A549 (cell line): ENCODE measurements around the gene FBXO38. TPM values are rescaled to one million over a fixed set of nuclear protein-coding genes. Genes with fewer than 3 reads are reported as not detected.

ENCODE experiments used
- ATAC-seq, 2 experiments: fragments of 200-7000 bp in 1 of 2; fragments of >200 bp in 1 of 2; cut with Nextera tagmentation in 1 of 2; cut with Tn5 transposase in 1 of 2; 3 replicates each; pipeline versions ENCODE4 v1.8.0 to v1.9.1; 2018 to 2020; ENCODE audit warnings: mild to moderate bottlenecking in 1 of 2, moderate library complexity in 1 of 2
- CTCF ChIA-PET: fragments of 300-600 bp; sonication (Branson Sonifier 250); formaldehyde crosslinking; extraction: SDS; loops from one replicate; lab custom pipeline; 2021; ENCODE audit warnings: antibody characterized with exemption, inconsistent platforms; lab: Yijun Ruan, JAX
- POLR2A ChIA-PET: fragments of 350-600 bp; formaldehyde crosslinking; extraction: SDS; loops from one replicate; lab custom pipeline; 2021; ENCODE audit warnings: antibody characterized with exemption, inconsistent platforms; lab: Yijun Ruan, JAX
- DNase-seq, 2 experiments: peaks; one replicate each; pipeline versions ENCODE4 v3.0.0 to v3.0.0-alpha.2; 2011 to 2016; ENCODE audit warnings: low read depth in 1 of 2, low spot score in 1 of 2
- FAIRE-seq: peaks from 2 replicates; lab custom pipeline; 2011; peaks lifted over from hg19 to GRCh38; lab: Jason Lieb, UNC
- H3K27ac ChIP-seq, 2 experiments: fragments of >200 bp; sonication (Bioruptor Twin); formaldehyde crosslinking; 3 replicates each; pipeline ENCODE4 v1.5.1; 2016 to 2017
- H3K4me1 ChIP-seq: fragments of >200 bp; sonication (Bioruptor Twin); formaldehyde crosslinking; 3 replicates; pipeline ENCODE4 v1.6.1; 2016
- H3K4me2 ChIP-seq: fragments of >200 bp; sonication (Bioruptor Twin); formaldehyde crosslinking; 3 replicates; pipeline ENCODE4 v1.6.1; 2016
- H3K4me3 ChIP-seq: fragments of >200 bp; sonication (Bioruptor Twin); formaldehyde crosslinking; 3 replicates; pipeline ENCODE4 v1.5.1; 2016
- H3K9me3 ChIP-seq: fragments of >200 bp; sonication (Bioruptor Twin); formaldehyde crosslinking; 3 replicates; pipeline ENCODE4 v1.6.1; 2016
- BCL3 ChIP-seq: fragments of >200 bp; sonication (Bioruptor Twin); formaldehyde crosslinking; IDR thresholded peaks from 3 replicates; pipeline ENCODE4 v1.6.1; 2016
- CEBPB ChIP-seq, 2 experiments: fragments of >200 bp in 1 of 2; sonication (Bioruptor Twin) in 1 of 2; formaldehyde crosslinking in 1 of 2; IDR thresholded peaks; 2 replicates each; pipeline ENCODE4 v1.6.1; 2012 to 2016
- CTCF ChIP-seq: fragments of >200 bp; sonication (Bioruptor Twin); formaldehyde crosslinking; IDR thresholded peaks from 3 replicates; pipeline ENCODE4 v1.5.1; 2016
- EHF ChIP-seq: fragments of 250-450 bp; sonication (Bioruptor Pico); IDR thresholded peaks from 2 replicates; pipeline ENCODE4 v1.5.0; 2020; ENCODE audit warnings: mild to moderate bottlenecking
- EP300 ChIP-seq, 2 experiments: fragments of >200 bp; sonication (Bioruptor Twin); formaldehyde crosslinking; IDR thresholded peaks; 2 replicates in 1 of 2; 3 replicates in 1 of 2; pipeline ENCODE4 v1.6.1; 2016 to 2017
- ESRRA ChIP-seq: fragments of 150-350 bp; IDR thresholded peaks from 2 replicates; pipeline ENCODE4 v1.6.1; 2014; ENCODE audit warnings: mild to moderate bottlenecking, low read length, borderline replicate concordance
- FOSB ChIP-seq: fragments of 250-450 bp; sonication (Bioruptor Pico); IDR thresholded peaks from 2 replicates; pipeline ENCODE4 v1.5.0; 2020; ENCODE audit warnings: mild to moderate bottlenecking, moderate library complexity
- FOXS1 ChIP-seq: fragments of 250-450 bp; sonication (Bioruptor Pico); IDR thresholded peaks from 2 replicates; pipeline ENCODE4 v1.5.0; 2020; ENCODE audit warnings: mild to moderate bottlenecking, moderate library complexity
- GATA3 ChIP-seq: IDR thresholded peaks from 2 replicates; pipeline ENCODE4 v1.6.1; 2012; ENCODE audit warnings: borderline replicate concordance
- HEYL ChIP-seq: fragments of 250-450 bp; sonication (Bioruptor Pico); IDR thresholded peaks from 2 replicates; pipeline ENCODE4 v1.8.0; 2021; ENCODE audit warnings: mild to moderate bottlenecking, moderate library complexity
- HOXA7 ChIP-seq: fragments of 250-450 bp; sonication (Bioruptor Pico); IDR thresholded peaks from 2 replicates; pipeline ENCODE4 v1.5.0; 2020; ENCODE audit warnings: mild to moderate bottlenecking, moderate library complexity
- MAFK ChIP-seq: fragments of 450-650 bp; IDR thresholded peaks from 2 replicates; pipeline ENCODE4 v1.6.1; 2014; ENCODE audit not compliant: partially characterized antibody
- MYC ChIP-seq: IDR thresholded peaks from 2 replicates; pipeline ENCODE4 v1.6.1; 2012; ENCODE audit warnings: mild to moderate bottlenecking, inconsistent platforms, low read length, improper control_type of control experiment, borderline replicate concordance
- NFE2L2 ChIP-seq: fragments of 150-350 bp; conservative IDR thresholded peaks from 2 replicates; pipeline ENCODE4 v1.6.1; 2014; ENCODE audit warnings: low read length
- NPAS2 ChIP-seq: fragments of 250-450 bp; sonication (Bioruptor Pico); IDR thresholded peaks from 2 replicates; pipeline ENCODE4 v1.8.0; 2022; ENCODE audit warnings: mild to moderate bottlenecking, moderate library complexity, borderline replicate concordance
- NR3C1 ChIP-seq: fragments of >200 bp; sonication (Bioruptor Twin); formaldehyde crosslinking; IDR thresholded peaks from 3 replicates; pipeline ENCODE4 v1.6.1; 2017
- PHF8 ChIP-seq: fragments of 200-600 bp; sonication (generic); IDR thresholded peaks from 2 replicates; pipeline ENCODE4 v1.6.1; 2016; ENCODE audit warnings: low read depth, mild to moderate bottlenecking, antibody characterized with exemption, moderate library complexity, borderline replicate concordance
- RAD21 ChIP-seq, 2 experiments: fragments of >200 bp in 1 of 2; sonication (Bioruptor Twin) in 1 of 2; formaldehyde crosslinking in 1 of 2; IDR thresholded peaks in 1 of 2; conservative IDR thresholded peaks in 1 of 2; 2 replicates in 1 of 2; 3 replicates in 1 of 2; pipeline ENCODE4 v1.6.1; 2012 to 2018; ENCODE audit warnings: inconsistent platforms in 1 of 2
- RARB ChIP-seq: fragments of 250-450 bp; sonication (Bioruptor Pico); IDR thresholded peaks from 2 replicates; pipeline ENCODE4 v1.8.0; 2021; ENCODE audit warnings: mild to moderate bottlenecking, moderate library complexity
- SMC3 ChIP-seq: fragments of >200 bp; sonication (Bioruptor Twin); formaldehyde crosslinking; IDR thresholded peaks from 3 replicates; pipeline ENCODE4 v1.6.1; 2018; ENCODE audit warnings: inconsistent platforms
- SREBF2 ChIP-seq: fragments of 450-650 bp; IDR thresholded peaks from 2 replicates; pipeline ENCODE4 v1.6.1; 2014; ENCODE audit warnings: mild to moderate bottlenecking, moderate library complexity
- TP53 ChIP-seq: fragments of 250-450 bp; sonication (Bioruptor Pico); IDR thresholded peaks from 2 replicates; pipeline ENCODE4 v1.5.0; 2021; ENCODE audit warnings: mild to moderate bottlenecking, moderate library complexity
- ZFP36 ChIP-seq: fragments of 450-650 bp; IDR thresholded peaks from 2 replicates; pipeline ENCODE4 v1.6.1; 2014; ENCODE audit warnings: borderline replicate concordance; ENCODE audit not compliant: partially characterized antibody
- WGBS: methylation state at CpG from one replicate; pipeline ENCODE4 v1.1.6; 2017; ENCODE audit errors: missing lambda C conversion rate; 5-methylcytosine and 5-hydroxymethylcytosine counted together
- polyA plus RNA-seq, 4 experiments: library from polyadenylated mRNA; depleted of rRNA in 3 of 4; stranded (reverse); fragments of >200 nt; fragmentation: RNase III in 1 of 4; extraction: RNeasy Plus Mini Kit Qiagen cat#74134 plus additional on column Dnase treatment in 1 of 4; gene quantifications; 2 replicates in 3 of 4; 3 replicates in 1 of 4; pipeline ENCODE4 v1.2.3, GENCODE V29; 2011 to 2017

The FBXO38 gene
- polyA plus RNA-seq, 2 of the 4 experiments (the other 2 are of a cell fraction), result 15.8 to 33.2 TPM

GRCh38 chr5:148443241-148443640 is 59.5 kb downstream of the FBXO38 start:
- ATAC-seq (no peak), DNase-seq (no peak), FAIRE-seq (no peak)
- no peak overlapping the region for H3K4me2 ChIP-seq
- no peak overlapping the region for H3K27ac ChIP-seq
- CTCF ChIA-PET, result interaction anchor here (0.7 to 6.2 kb wide), 19 partner anchors 11 to 672 kb away, joined by 3 to 95 read pairs (median 4); partner anchors contain the start of gene FBXO38
- H3K4me1 ChIP-seq, result no peaks in the 10 kb centered on the region
- no peak overlapping the region for H3K4me3 ChIP-seq
- H3K9me3 ChIP-seq, result no peaks in the 10 kb centered on the region
- POLR2A ChIA-PET, result no interaction called here
- TF ChIP-seq FOXS1 (CRISPR knock-in tag) (no peak), EHF (CRISPR knock-in tag) (no peak), FOSB (CRISPR knock-in tag) (no peak), BCL3 (no peak), NFE2L2 (no peak), SREBF2 (no peak), NPAS2 (CRISPR knock-in tag) (no peak), NR3C1 (no peak), MAFK (no peak), MYC (no peak), TP53 (CRISPR knock-in tag) (no peak), GATA3 (no peak), HEYL (no peak), ZFP36 (no peak), RAD21 (conservative IDR thresholded peaks at IDR 0.05 in 1 of 2, IDR thresholded peaks at IDR 0.05 in 1 of 2) (no peak), RARB (CRISPR knock-in tag) (no peak)
- WGBS, result 20% methylated on average over 1 of the region's 1 CpG

DNA sequence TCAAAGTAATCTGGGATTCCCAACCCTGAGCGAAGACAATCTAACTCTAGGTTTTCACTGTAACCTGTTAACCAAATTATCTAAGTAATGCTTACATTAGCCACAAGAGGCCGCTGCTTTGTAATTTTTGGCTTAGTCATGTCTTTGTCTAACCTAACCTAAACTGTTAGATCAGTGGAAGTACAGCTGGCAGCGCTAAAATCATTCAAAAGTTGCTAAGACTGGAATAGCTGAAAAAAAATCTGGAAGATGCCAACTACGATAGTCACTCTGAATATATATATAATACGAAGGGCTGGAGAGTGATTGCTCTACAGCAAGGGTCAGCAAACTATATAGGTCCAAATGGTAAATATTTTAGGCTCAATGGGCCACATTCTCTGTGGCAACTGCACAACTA is 60.2 kb downstream of the FBXO38 start:
- ATAC-seq (peak; percentile 93 to 96), FAIRE-seq (peak; percentile 56), DNase-seq (peak; percentile 42 to 69)
- no peaks in the 10 kb centered on the region for H3K4me1 ChIP-seq
- WGBS, result 29% methylated on average over 5 of the region's 5 CpGs
- TF ChIP-seq RAD21 (conservative IDR thresholded peaks at IDR 0.05 in 1 of 2, IDR thresholded peaks at IDR 0.05 in 1 of 2) (peak; percentile 69 to 72), ESRRA (no peak), MAFK (peak; percentile 66), SREBF2 (no peak), SMC3 (peak; percentile 60), CEBPB (IDR thresholded peaks at IDR 0.05) (no peak), CTCF (peak; percentile 83)
- no peaks in the 10 kb centered on the region for H3K9me3 ChIP-seq
- no peak overlapping the region for H3K4me2 ChIP-seq
- ChIA-PET CTCF (interaction anchor here (0.9 to 6.2 kb wide), 27 partner anchors 9 to 812 kb away, joined by 3 to 95 read pairs (median 4); no protein-coding TSS in a partner anchor), POLR2A (no interaction called here)
- no peak overlapping the region for H3K27ac ChIP-seq
- H3K4me3 ChIP-seq, result no peak overlapping the region

DNA sequence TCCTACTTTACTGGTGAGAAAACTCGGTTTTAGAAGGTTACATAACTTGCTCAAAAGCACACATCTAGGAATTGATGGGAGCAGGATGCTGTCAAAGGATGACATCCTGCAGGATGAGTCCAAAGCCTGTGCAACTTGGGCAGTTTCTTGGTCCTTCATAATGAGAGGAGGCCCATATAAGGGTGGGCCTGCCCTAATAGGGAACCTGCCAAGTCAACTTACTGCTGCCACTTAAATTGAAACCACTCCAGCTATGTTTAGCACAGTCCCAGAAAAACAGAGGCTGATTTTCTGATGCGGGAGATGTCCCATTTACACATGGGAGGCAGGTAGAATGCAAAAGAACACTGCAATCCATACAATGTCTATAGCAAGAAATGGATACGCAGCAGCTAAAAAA is 61.8 kb downstream of the FBXO38 start:
- H3K4me2 ChIP-seq, result no peak overlapping the region
- TF ChIP-seq HOXA7 (CRISPR knock-in tag) (no peak), SMC3 (no peak), PHF8 (no peak), CTCF (no peak), RARB (CRISPR knock-in tag) (no peak), EP300 (IDR thresholded peaks at IDR 0.05) (no peak), FOXS1 (CRISPR knock-in tag) (no peak)
- DNase-seq (no peak), FAIRE-seq (no peak), ATAC-seq (no peak)
- no peak overlapping the region for H3K27ac ChIP-seq
- ChIA-PET CTCF (interaction anchor here (0.6 to 6.0 kb wide), 6 partner anchors 9 to 669 kb away, joined by 3 to 36 read pairs (median 6); no protein-coding TSS in a partner anchor), POLR2A (no interaction called here)
- no peaks in the 10 kb centered on the region for H3K9me3 ChIP-seq
- H3K4me1 ChIP-seq, result no peaks in the 10 kb centered on the region
- 38% methylated on average over 3 of the region's 3 CpGs for WGBS
- H3K4me3 ChIP-seq, result no peak overlapping the region
